Measurements from ENCODE around the gene AIMP1.
"Not testable (repeated sequence)": the region's sequence is repeated elsewhere in the genome, so short reads cannot be mapped to it uniquely, and the experiment has no call there.

Gene AIMP1

GRCh38 chr4:106312997-106313522 is 3.3 kb upstream of the AIMP1 start:
- DNase-seq, result no peak

GRCh38 chr4:106314960-106315359 is 1.4 kb upstream of the AIMP1 start:
- no peak for DNase-seq

GRCh38 chr4:106315476-106315967 is 828 bp upstream of the AIMP1 start:
- DNase-seq, result no peak

- no peak for DNase-seq
Measured at GRCh38 chr4:106316773-106317409, 541 bp downstream of the AIMP1 start.

- no peak for DNase-seq
Measured at GRCh38 chr4:106317815-106318214, 1.5 kb downstream of the AIMP1 start.

- DNase-seq, result no peak
Measured at GRCh38 chr4:106318511-106318910, 2.2 kb downstream of the AIMP1 start.

- no peak for DNase-seq
Measured at GRCh38 chr4:106320235-106320634, 3.9 kb downstream of the AIMP1 start.

GRCh38 chr4:106321168-106321567 is 4.8 kb downstream of the AIMP1 start:
- DNase-seq, result not testable (repeated sequence)

- DNase-seq, result not testable (repeated sequence)
Measured at GRCh38 chr4:106321814-106322213, 5.5 kb downstream of the AIMP1 start.

GRCh38 chr4:106323119-106323518 is 6.8 kb downstream of the AIMP1 start:
- no peak for DNase-seq

GRCh38 chr4:106325800-106326199 is 9.4 kb downstream of the AIMP1 start:
- DNase-seq, result no peak

- no peak for DNase-seq
Measured at GRCh38 chr4:106329041-106329618, 12.8 kb downstream of the AIMP1 start.

GRCh38 chr4:106333186-106333585 is 16.8 kb downstream of the AIMP1 start:
- DNase-seq, result no peak

GRCh38 chr4:106334741-106335470 is 18.6 kb downstream of the AIMP1 start:
- DNase-seq, result no peak

GRCh38 chr4:106336618-106337017 is 20.3 kb downstream of the AIMP1 start:
- DNase-seq, result no peak

GRCh38 chr4:106337916-106338315 is 21.6 kb downstream of the AIMP1 start:
- DNase-seq, result no peak

GRCh38 chr4:106338671-106339070 is 22.3 kb downstream of the AIMP1 start:
- DNase-seq, result no peak

GRCh38 chr4:106339431-106339830 is 23.1 kb downstream of the AIMP1 start:
- DNase-seq, result no peak

GRCh38 chr4:106340774-106341173 is 24.4 kb downstream of the AIMP1 start:
- DNase-seq, result no peak

- no peak for DNase-seq
Measured at GRCh38 chr4:106343865-106344646, 27.7 kb downstream of the AIMP1 start.

GRCh38 chr4:106344647-106344970 is 28.3 kb downstream of the AIMP1 start:
- DNase-seq, result no peak

- DNase-seq, result no peak
Measured at GRCh38 chr4:106347167-106347566, 30.8 kb downstream of the AIMP1 start.

GRCh38 chr4:106351016-106351415 is 34.7 kb downstream of the AIMP1 start:
- DNase-seq, result no peak
